A549 (cell line): ENCODE results near the gene PORCN. TPM values are rescaled to one million over a fixed set of nuclear protein-coding genes. Genes with fewer than 3 reads are reported as not detected.

Experiments
- ATAC-seq, 2 experiments: fragments of 200-7000 bp in 1 of 2; fragments of >200 bp in 1 of 2; cut with Nextera tagmentation in 1 of 2; cut with Tn5 transposase in 1 of 2; 3 replicates each; pipeline versions ENCODE4 v1.8.0 to v1.9.1; 2018 to 2020; ENCODE audit warnings: mild to moderate bottlenecking in 1 of 2, moderate library complexity in 1 of 2
- CTCF ChIA-PET: fragments of 300-600 bp; sonication (Branson Sonifier 250); formaldehyde crosslinking; extraction: SDS; loops from one replicate; lab custom pipeline; 2021; ENCODE audit warnings: antibody characterized with exemption, inconsistent platforms; lab: Yijun Ruan, JAX
- POLR2A ChIA-PET: fragments of 350-600 bp; formaldehyde crosslinking; extraction: SDS; loops from one replicate; lab custom pipeline; 2021; ENCODE audit warnings: antibody characterized with exemption, inconsistent platforms; lab: Yijun Ruan, JAX
- DNase-seq, 2 experiments: peaks; one replicate each; pipeline versions ENCODE4 v3.0.0 to v3.0.0-alpha.2; 2011 to 2016; ENCODE audit warnings: low read depth in 1 of 2, low spot score in 1 of 2
- FAIRE-seq: peaks from 2 replicates; lab custom pipeline; 2011; peaks lifted over from hg19 to GRCh38; lab: Jason Lieb, UNC
- H3K27ac ChIP-seq, 2 experiments: fragments of >200 bp; sonication (Bioruptor Twin); formaldehyde crosslinking; 3 replicates each; pipeline ENCODE4 v1.5.1; 2016 to 2017
- H3K4me1 ChIP-seq: fragments of >200 bp; sonication (Bioruptor Twin); formaldehyde crosslinking; 3 replicates; pipeline ENCODE4 v1.6.1; 2016
- H3K4me2 ChIP-seq: fragments of >200 bp; sonication (Bioruptor Twin); formaldehyde crosslinking; 3 replicates; pipeline ENCODE4 v1.6.1; 2016
- H3K4me3 ChIP-seq: fragments of >200 bp; sonication (Bioruptor Twin); formaldehyde crosslinking; 3 replicates; pipeline ENCODE4 v1.5.1; 2016
- H3K9me3 ChIP-seq: fragments of >200 bp; sonication (Bioruptor Twin); formaldehyde crosslinking; 3 replicates; pipeline ENCODE4 v1.6.1; 2016
- CEBPB ChIP-seq, 2 experiments: fragments of >200 bp in 1 of 2; sonication (Bioruptor Twin) in 1 of 2; formaldehyde crosslinking in 1 of 2; IDR thresholded peaks; 2 replicates each; pipeline ENCODE4 v1.6.1; 2012 to 2016
- CHD4 ChIP-seq: fragments of 200-600 bp; sonication (generic); IDR thresholded peaks from 2 replicates; pipeline ENCODE4 v1.6.1; 2016; ENCODE audit warnings: antibody characterized with exemption, mild to moderate bottlenecking, borderline replicate concordance
- EHMT2 ChIP-seq: fragments of 200-600 bp; sonication (generic); IDR thresholded peaks from 2 replicates; pipeline ENCODE4 v1.6.1; 2016; ENCODE audit warnings: antibody characterized with exemption, low read depth, mild to moderate bottlenecking, moderate library complexity
- HDAC2 ChIP-seq: fragments of 200-600 bp; sonication (generic); IDR thresholded peaks from 2 replicates; pipeline ENCODE4 v1.6.1; 2016
- HOXB5 ChIP-seq: fragments of 250-450 bp; sonication (Bioruptor Pico); IDR thresholded peaks from 2 replicates; pipeline ENCODE4 v1.5.0; 2020; ENCODE audit warnings: mild to moderate bottlenecking, moderate library complexity
- MYC ChIP-seq: IDR thresholded peaks from 2 replicates; pipeline ENCODE4 v1.6.1; 2012; ENCODE audit warnings: mild to moderate bottlenecking, inconsistent platforms, low read length, improper control_type of control experiment, borderline replicate concordance
- NFE2L2 ChIP-seq: fragments of 150-350 bp; conservative IDR thresholded peaks from 2 replicates; pipeline ENCODE4 v1.6.1; 2014; ENCODE audit warnings: low read length
- RAD21 ChIP-seq, 2 experiments: fragments of >200 bp in 1 of 2; sonication (Bioruptor Twin) in 1 of 2; formaldehyde crosslinking in 1 of 2; IDR thresholded peaks in 1 of 2; conservative IDR thresholded peaks in 1 of 2; 2 replicates in 1 of 2; 3 replicates in 1 of 2; pipeline ENCODE4 v1.6.1; 2012 to 2018; ENCODE audit warnings: inconsistent platforms in 1 of 2
- RARB ChIP-seq: fragments of 250-450 bp; sonication (Bioruptor Pico); IDR thresholded peaks from 2 replicates; pipeline ENCODE4 v1.8.0; 2021; ENCODE audit warnings: mild to moderate bottlenecking, moderate library complexity
- ZNF302 ChIP-seq: fragments of 250-450 bp; sonication (Bioruptor Pico); IDR thresholded peaks from 2 replicates; pipeline ENCODE4 v1.9.0; 2021; ENCODE audit warnings: inconsistent platforms, mild to moderate bottlenecking, moderate library complexity
- ZSCAN20 ChIP-seq: fragments of 250-450 bp; sonication (Bioruptor Pico); IDR thresholded peaks from 2 replicates; pipeline ENCODE4 v1.8.0; 2022; ENCODE audit warnings: mild to moderate bottlenecking, moderate library complexity
- WGBS: methylation state at CpG from one replicate; pipeline ENCODE4 v1.1.6; 2017; ENCODE audit errors: missing lambda C conversion rate; 5-methylcytosine and 5-hydroxymethylcytosine counted together
- polyA plus RNA-seq, 4 experiments: library from polyadenylated mRNA; depleted of rRNA in 3 of 4; stranded (reverse); fragments of >200 nt; fragmentation: RNase III in 1 of 4; extraction: RNeasy Plus Mini Kit Qiagen cat#74134 plus additional on column Dnase treatment in 1 of 4; gene quantifications; 2 replicates in 3 of 4; 3 replicates in 1 of 4; pipeline ENCODE4 v1.2.3, GENCODE V29; 2011 to 2017
- TF ChIP-seq, protein P1 (sequence below): fragments of >200 bp; sonication (Bioruptor Twin); formaldehyde crosslinking; IDR thresholded peaks from 3 replicates; pipeline ENCODE4 v1.5.1; 2016
- TF ChIP-seq, protein P2 (sequence below): IDR thresholded peaks from 2 replicates; pipeline ENCODE4 v1.6.1; 2012
- TF ChIP-seq, protein P3 (sequence below): IDR thresholded peaks from 2 replicates; pipeline ENCODE4 v1.6.1; 2012
- TF ChIP-seq, protein P4 (sequence below): fragments of 150-350 bp; IDR thresholded peaks from 2 replicates; pipeline ENCODE4 v1.6.1; 2014; ENCODE audit warnings: low read depth, mild to moderate bottlenecking, low read length
- TF ChIP-seq, protein P5 (sequence below): fragments of >200 bp; sonication (Bioruptor Twin); formaldehyde crosslinking; IDR thresholded peaks from 3 replicates; pipeline ENCODE4 v1.6.1; 2016

The PORCN gene
- polyA plus RNA-seq, 2 of the 4 experiments (the other 2 are of a cell fraction): 9.4 to 18.6 TPM

DNA sequence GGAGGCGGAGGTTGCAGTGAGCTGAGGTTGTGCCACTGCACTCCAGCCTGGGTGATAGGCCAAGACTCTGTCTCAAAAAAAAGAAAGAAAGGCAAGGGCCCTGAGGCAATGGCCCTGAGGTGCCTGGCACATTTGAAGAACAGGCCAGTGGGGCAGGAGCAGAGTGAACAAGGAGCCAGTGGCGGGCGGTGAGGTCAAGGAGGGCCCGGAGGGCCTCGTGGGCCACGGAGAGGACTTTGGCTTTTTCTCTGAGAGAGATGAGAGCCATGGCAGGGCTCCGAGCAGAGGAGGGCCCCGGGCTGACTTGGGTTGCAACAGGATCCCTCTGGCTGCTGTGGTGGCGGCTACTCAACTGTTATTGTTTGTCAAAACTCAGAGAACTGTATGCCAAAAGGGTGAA lies 19.5 kb upstream of the PORCN start:
- no peak for DNase-seq
- Histone ChIP-seq H3K9me3 (no peaks in the 10 kb centered on the region), H3K27ac (no peak overlapping the region), H3K4me3 (no peak overlapping the region), H3K4me2 (no peak overlapping the region), H3K4me1 (peaks cover 11% of the 10 kb centered on the region; the same call in 2 of the 3 replicates)
- WGBS: 93% methylated on average over 9 of the region's 9 CpGs
- ChIA-PET POLR2A (no interaction called here), CTCF (interaction anchor here (1.6 kb wide), 1 partner anchor 15 kb away, joined by 3 read pairs; no protein-coding TSS in a partner anchor)
- TF ChIP-seq CEBPB (IDR thresholded peaks at IDR 0.05) (no peak), NFE2L2 (no peak), HDAC2 (no peak), HOXB5 (no peak), RAD21 (conservative IDR thresholded peaks at IDR 0.05 in 1 of 2, IDR thresholded peaks at IDR 0.05 in 1 of 2) (no peak), MYC (no peak)
- TF ChIP-seq, protein P1, sequence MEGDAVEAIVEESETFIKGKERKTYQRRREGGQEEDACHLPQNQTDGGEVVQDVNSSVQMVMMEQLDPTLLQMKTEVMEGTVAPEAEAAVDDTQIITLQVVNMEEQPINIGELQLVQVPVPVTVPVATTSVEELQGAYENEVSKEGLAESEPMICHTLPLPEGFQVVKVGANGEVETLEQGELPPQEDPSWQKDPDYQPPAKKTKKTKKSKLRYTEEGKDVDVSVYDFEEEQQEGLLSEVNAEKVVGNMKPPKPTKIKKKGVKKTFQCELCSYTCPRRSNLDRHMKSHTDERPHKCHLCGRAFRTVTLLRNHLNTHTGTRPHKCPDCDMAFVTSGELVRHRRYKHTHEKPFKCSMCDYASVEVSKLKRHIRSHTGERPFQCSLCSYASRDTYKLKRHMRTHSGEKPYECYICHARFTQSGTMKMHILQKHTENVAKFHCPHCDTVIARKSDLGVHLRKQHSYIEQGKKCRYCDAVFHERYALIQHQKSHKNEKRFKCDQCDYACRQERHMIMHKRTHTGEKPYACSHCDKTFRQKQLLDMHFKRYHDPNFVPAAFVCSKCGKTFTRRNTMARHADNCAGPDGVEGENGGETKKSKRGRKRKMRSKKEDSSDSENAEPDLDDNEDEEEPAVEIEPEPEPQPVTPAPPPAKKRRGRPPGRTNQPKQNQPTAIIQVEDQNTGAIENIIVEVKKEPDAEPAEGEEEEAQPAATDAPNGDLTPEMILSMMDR: no peak
- TF ChIP-seq, protein P2, sequence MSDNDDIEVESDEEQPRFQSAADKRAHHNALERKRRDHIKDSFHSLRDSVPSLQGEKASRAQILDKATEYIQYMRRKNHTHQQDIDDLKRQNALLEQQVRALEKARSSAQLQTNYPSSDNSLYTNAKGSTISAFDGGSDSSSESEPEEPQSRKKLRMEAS: no peak
- TF ChIP-seq, protein P3, sequence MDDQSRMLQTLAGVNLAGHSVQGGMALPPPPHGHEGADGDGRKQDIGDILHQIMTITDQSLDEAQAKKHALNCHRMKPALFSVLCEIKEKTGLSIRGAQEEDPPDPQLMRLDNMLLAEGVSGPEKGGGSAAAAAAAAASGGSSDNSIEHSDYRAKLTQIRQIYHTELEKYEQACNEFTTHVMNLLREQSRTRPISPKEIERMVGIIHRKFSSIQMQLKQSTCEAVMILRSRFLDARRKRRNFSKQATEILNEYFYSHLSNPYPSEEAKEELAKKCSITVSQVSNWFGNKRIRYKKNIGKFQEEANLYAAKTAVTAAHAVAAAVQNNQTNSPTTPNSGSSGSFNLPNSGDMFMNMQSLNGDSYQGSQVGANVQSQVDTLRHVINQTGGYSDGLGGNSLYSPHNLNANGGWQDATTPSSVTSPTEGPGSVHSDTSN: no peak
- no peak for FAIRE-seq
- no peak for ATAC-seq

DNA sequence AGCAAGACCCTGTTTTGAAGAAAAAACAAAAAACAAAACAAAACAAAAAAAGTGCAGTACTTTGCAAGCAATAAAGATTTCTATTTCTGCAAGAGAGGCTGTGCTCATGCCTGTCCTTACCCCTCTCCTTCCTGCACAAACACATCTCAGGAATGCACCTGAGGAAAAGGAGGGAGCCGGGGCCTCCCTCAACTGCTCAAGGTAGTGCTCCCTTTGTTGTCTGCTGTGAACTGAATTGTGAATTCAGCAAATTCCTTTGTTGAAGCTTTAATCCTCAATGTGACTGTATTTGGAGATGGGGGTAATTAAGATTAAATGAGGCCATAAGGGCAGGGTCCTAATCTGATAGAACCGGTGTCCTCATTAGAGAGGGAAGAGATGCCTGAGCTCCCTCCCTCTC lies 18.9 kb upstream of the PORCN start:
- peaks cover 11% of the 10 kb centered on the region; the same call in 2 of the 3 replicates for H3K4me1 ChIP-seq
- H3K4me3 ChIP-seq: no peak overlapping the region
- CTCF ChIA-PET: interaction anchor here (0.5 to 1.6 kb wide), 2 partner anchors 16 to 1258 kb away, joined by 3 to 4 read pairs; no protein-coding TSS in a partner anchor
- no peak for FAIRE-seq
- H3K27ac ChIP-seq: no peak overlapping the region
- WGBS: 97% methylated on average over 2 of the region's 2 CpGs
- TF ChIP-seq ZNF302: no peak
- TF ChIP-seq, protein P2: no peak
- TF ChIP-seq MYC: no peak
- no peak for TF ChIP-seq HOXB5
- TF ChIP-seq, protein P1: no peak
- no peak for TF ChIP-seq EHMT2
- TF ChIP-seq ZSCAN20 (CRISPR knock-in tag): no peak
- TF ChIP-seq, protein P4, sequence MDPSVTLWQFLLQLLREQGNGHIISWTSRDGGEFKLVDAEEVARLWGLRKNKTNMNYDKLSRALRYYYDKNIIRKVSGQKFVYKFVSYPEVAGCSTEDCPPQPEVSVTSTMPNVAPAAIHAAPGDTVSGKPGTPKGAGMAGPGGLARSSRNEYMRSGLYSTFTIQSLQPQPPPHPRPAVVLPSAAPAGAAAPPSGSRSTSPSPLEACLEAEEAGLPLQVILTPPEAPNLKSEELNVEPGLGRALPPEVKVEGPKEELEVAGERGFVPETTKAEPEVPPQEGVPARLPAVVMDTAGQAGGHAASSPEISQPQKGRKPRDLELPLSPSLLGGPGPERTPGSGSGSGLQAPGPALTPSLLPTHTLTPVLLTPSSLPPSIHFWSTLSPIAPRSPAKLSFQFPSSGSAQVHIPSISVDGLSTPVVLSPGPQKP: no peak
- no peak for TF ChIP-seq CHD4
- TF ChIP-seq RARB (CRISPR knock-in tag): no peak
- TF ChIP-seq, protein P5, sequence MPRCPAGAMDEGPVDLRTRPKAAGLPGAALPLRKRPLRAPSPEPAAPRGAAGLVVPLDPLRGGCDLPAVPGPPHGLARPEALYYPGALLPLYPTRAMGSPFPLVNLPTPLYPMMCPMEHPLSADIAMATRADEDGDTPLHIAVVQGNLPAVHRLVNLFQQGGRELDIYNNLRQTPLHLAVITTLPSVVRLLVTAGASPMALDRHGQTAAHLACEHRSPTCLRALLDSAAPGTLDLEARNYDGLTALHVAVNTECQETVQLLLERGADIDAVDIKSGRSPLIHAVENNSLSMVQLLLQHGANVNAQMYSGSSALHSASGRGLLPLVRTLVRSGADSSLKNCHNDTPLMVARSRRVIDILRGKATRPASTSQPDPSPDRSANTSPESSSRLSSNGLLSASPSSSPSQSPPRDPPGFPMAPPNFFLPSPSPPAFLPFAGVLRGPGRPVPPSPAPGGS: no peak
- TF ChIP-seq, all 56 proteins: peak for 0
- POLR2A ChIA-PET: no interaction called here
- DNase-seq: no peak
- Histone ChIP-seq H3K9me3 (no peaks in the 10 kb centered on the region), H3K4me2 (no peak overlapping the region)
- no peak for ATAC-seq
